Left cardiac atrium (tissue), 4 donors: Measurements from ENCODE around the gene RASGEF1C. TPM values are rescaled to one million over a fixed set of nuclear protein-coding genes. Genes with fewer than 3 reads are reported as not detected.

ENCODE experiments used
- ATAC-seq, 2 donors: fragments of 200-7000 bp; cut with Tn5 transposase; one replicate each; pipeline ENCODE4 v1.9.1; 2020; ENCODE audit warnings: mild to moderate bottlenecking in 2 of 2, moderate library complexity in 2 of 2
- DNase-seq: peaks from one replicate; pipeline ENCODE4 v3.0.0-alpha.2; 2020
- intact Hi-C, 2 donors: fragments of 100-400 bp; cut with DNase I; formaldehyde crosslinking; loops; one replicate each; pipeline versions ENCODE4 v1.14.1 to v1.15.1; 2022 to 2023
- long read RNA-seq: library from polyadenylated mRNA; unstranded; transcript quantifications from one replicate; pipeline ENCODE4 v2.0.0, GENCODE V29; 2021
- total RNA-seq, 2 donors: library from RNA; stranded (reverse); fragmentation: NEBNext Ultra II Directional; extraction: Animal tissue kit (Norgen Biotek cat#: 25700); gene quantifications; one replicate each; pipeline ENCODE4 v1.2.1, GENCODE V29; 2021
- donor health status: DM: no; HTN: yes; CAD: no.
- donor health status: DM: no; HTN: yes; CAD: no; lungs with severe emphysema.
- donor health status: DM: yes; HTN: yes; CAD: no.
- donor health status: Dilated cardiomyopathy.

Gene RASGEF1C
- total RNA-seq, result under 1 TPM; 0.65 TPM
- long read RNA-seq, partial matches to known transcripts, result 0 of 1 reads
- long read RNA-seq, other reads (novel, unspliced or antisense), result 0 of 1 reads

- intact Hi-C loops, result loop anchor here in 1 of 2 donors (5.0 kb wide), 1 partner anchor 77 kb away; no protein-coding TSS in a partner anchor
- ATAC-seq (peak; percentile 86 to 90), DNase-seq (peak; percentile 61)
Observed at GRCh38 chr5:180209137-180209581, at the start of gene RASGEF1C. Gene RASGEF1C (minus strand): TSS chr5:180209211. CDS start chr5:180138052, 71,159 bp downstream.

- intact Hi-C loops, result no loop called here
- no peak for DNase-seq
- ATAC-seq, result no peak
Observed at GRCh38 chr5:180253036-180253824, 44.2 kb upstream of the RASGEF1C start.

- intact Hi-C loops, result no loop called here
- ATAC-seq (no peak), DNase-seq (no peak)
Observed at GRCh38 chr5:180251887-180252286, 42.9 kb upstream of the RASGEF1C start.

- intact Hi-C loops, result no loop called here
- ATAC-seq (peak in 1 of 2 donors; percentile 53), DNase-seq (no peak)
Observed at GRCh38 chr5:180251141-180251540, 42.1 kb upstream of the RASGEF1C start.

- no peak for ATAC-seq
- intact Hi-C loops, result no loop called here
- no peak for DNase-seq
Observed at GRCh38 chr5:180250329-180250728, 41.3 kb upstream of the RASGEF1C start.

- ATAC-seq (no peak), DNase-seq (no peak)
- intact Hi-C loops, result no loop called here
Observed at GRCh38 chr5:180241600-180241999, 32.6 kb upstream of the RASGEF1C start.

- intact Hi-C loops, result no loop called here
- DNase-seq, result no peak
- ATAC-seq, result no peak
Observed at GRCh38 chr5:180238631-180239030, 29.6 kb upstream of the RASGEF1C start.

- ATAC-seq (no peak), DNase-seq (no peak)
- intact Hi-C loops, result no loop called here
Observed at GRCh38 chr5:180235846-180236245, 26.8 kb upstream of the RASGEF1C start.

- intact Hi-C loops, result no loop called here
- ATAC-seq, result no peak
- no peak for DNase-seq
Observed at GRCh38 chr5:180235077-180235476, 26.1 kb upstream of the RASGEF1C start.

GRCh38 chr5:180234271-180234670 is 25.3 kb upstream of the RASGEF1C start:
- DNase-seq (no peak), ATAC-seq (no peak)
- intact Hi-C loops, result no loop called here

- no peak for ATAC-seq
- DNase-seq, result no peak
- intact Hi-C loops, result no loop called here
Observed at GRCh38 chr5:180233729-180234128, 24.7 kb upstream of the RASGEF1C start.

- ATAC-seq (no peak), DNase-seq (no peak)
- intact Hi-C loops, result no loop called here
Observed at GRCh38 chr5:180230017-180230416, 21.0 kb upstream of the RASGEF1C start.

GRCh38 chr5:180222056-180222455 is 13.0 kb upstream of the RASGEF1C start:
- DNase-seq (no peak), ATAC-seq (no peak)
- intact Hi-C loops, result no loop called here

- DNase-seq, result no peak
- ATAC-seq, result no peak
- intact Hi-C loops, result no loop called here
Observed at GRCh38 chr5:180217797-180218196, 8.8 kb upstream of the RASGEF1C start.

- DNase-seq, result no peak
- no peak for ATAC-seq
- intact Hi-C loops, result no loop called here
Observed at GRCh38 chr5:180216646-180217171, 7.7 kb upstream of the RASGEF1C start.

GRCh38 chr5:180215783-180216630 is 7.0 kb upstream of the RASGEF1C start:
- intact Hi-C loops, result no loop called here
- no peak for DNase-seq
- ATAC-seq, result no peak

- intact Hi-C loops, result no loop called here
- no peak for ATAC-seq
Observed at GRCh38 chr5:180214870-180215770, 6.1 kb upstream of the RASGEF1C start.

GRCh38 chr5:180213657-180214207 is 4.7 kb upstream of the RASGEF1C start:
- no peak for ATAC-seq
- DNase-seq, result no peak
- intact Hi-C loops, result no loop called here

More at GRCh38 chr5:180214870-180215770, 6.1 kb upstream of the RASGEF1C start:
- DNase-seq, result no peak

- DNase-seq (no peak), ATAC-seq (no peak)
Observed at GRCh38 chr5:180213256-180213600, 4.2 kb upstream of the RASGEF1C start.

More at GRCh38 chr5:180213256-180213600, 4.2 kb upstream of the RASGEF1C start:
- intact Hi-C loops, result no loop called here
